Effector memory CD4-positive, alpha-beta T cell (primary cell): ENCODE data around the gene WNT9B.
"Not testable (repeated sequence)": the region's sequence is repeated elsewhere in the genome, so short reads cannot be mapped to it uniquely, and the experiment has no call there.

ENCODE experiments used
- DNase-seq, 3 donors: peaks; one replicate each; pipeline ENCODE4 v3.0.0-alpha.2; 2020
- H3K27ac ChIP-seq: 2 replicates; pipeline ENCODE4 v1.7.0; 2013; ENCODE audit warnings: mild to moderate bottlenecking, low read length, moderate library complexity; ENCODE audit not compliant: insufficient read depth, poor library complexity, severe bottlenecking
- H3K27me3 ChIP-seq: replicated peaks from 2 replicates; pipeline ENCODE4 v1.7.0; 2013; ENCODE audit warnings: mild to moderate bottlenecking, low read length; ENCODE audit not compliant: insufficient read depth, control insufficient read depth, poor library complexity, severe bottlenecking
- H3K36me3 ChIP-seq: 2 replicates; pipeline ENCODE4 v1.7.0; 2013; ENCODE audit warnings: mild to moderate bottlenecking, low read length, moderate library complexity; ENCODE audit not compliant: control insufficient read depth, insufficient read depth
- H3K4me1 ChIP-seq: 2 replicates; pipeline ENCODE4 v1.7.0; 2013; ENCODE audit warnings: low read length, mild to moderate bottlenecking; ENCODE audit not compliant: control insufficient read depth, insufficient read depth, poor library complexity, severe bottlenecking
- H3K4me3 ChIP-seq: 2 replicates; pipeline ENCODE4 v1.7.0; 2013; ENCODE audit warnings: low read length, low read depth, mild to moderate bottlenecking; ENCODE audit not compliant: insufficient read depth, poor library complexity, severe bottlenecking
- H3K9me3 ChIP-seq: 2 replicates; pipeline ENCODE4 v1.7.0; 2013; ENCODE audit warnings: mild to moderate bottlenecking, low read length, moderate library complexity; ENCODE audit not compliant: control insufficient read depth

Gene WNT9B

GRCh38 chr17:46834846-46835245 is 16.5 kb upstream of the WNT9B start:
- no peaks in the 10 kb centered on the region for H3K4me1 ChIP-seq
- no peaks in the 10 kb centered on the region for H3K36me3 ChIP-seq
- no peaks in the 10 kb centered on the region for H3K9me3 ChIP-seq
- H3K27me3 ChIP-seq = peaks cover 3% of the 10 kb centered on the region
- DNase-seq = no peak
- no peak overlapping the region for H3K27ac ChIP-seq
- no peak overlapping the region for H3K4me3 ChIP-seq

- no peak for DNase-seq
- no peaks in the 10 kb centered on the region for H3K36me3 ChIP-seq
- H3K4me1 ChIP-seq = no peaks in the 10 kb centered on the region
- H3K27me3 ChIP-seq = peaks cover 11% of the 10 kb centered on the region
- no peak overlapping the region for H3K27ac ChIP-seq
- H3K9me3 ChIP-seq = no peaks in the 10 kb centered on the region
- H3K4me3 ChIP-seq = no peak overlapping the region
Measured at GRCh38 chr17:46836500-46836899, 14.9 kb upstream of the WNT9B start.

GRCh38 chr17:46837521-46837920 is 13.9 kb upstream of the WNT9B start:
- Histone ChIP-seq H3K36me3 (no peaks in the 10 kb centered on the region), H3K27me3 (peaks cover 12% of the 10 kb centered on the region), H3K27ac (no peak overlapping the region), H3K4me3 (no peak overlapping the region), H3K9me3 (no peaks in the 10 kb centered on the region), H3K4me1 (no peaks in the 10 kb centered on the region)
- no peak for DNase-seq

- Histone ChIP-seq H3K27ac (no peak overlapping the region), H3K4me3 (no peak overlapping the region), H3K27me3 (peaks cover 12% of the 10 kb centered on the region), H3K9me3 (no peaks in the 10 kb centered on the region), H3K36me3 (no peaks in the 10 kb centered on the region), H3K4me1 (no peaks in the 10 kb centered on the region)
- no peak for DNase-seq
Measured at GRCh38 chr17:46839211-46839610, 12.2 kb upstream of the WNT9B start.

- H3K36me3 ChIP-seq, H3K27ac ChIP-seq, DNase-seq, H3K4me1 ChIP-seq, H3K4me3 ChIP-seq, H3K9me3 ChIP-seq: not testable (repeated sequence)
- H3K27me3 ChIP-seq = peaks cover 12% of the 10 kb centered on the region
Measured at GRCh38 chr17:46840596-46840995, 10.8 kb upstream of the WNT9B start.

- Histone ChIP-seq H3K4me3 (no peak overlapping the region), H3K9me3 (no peaks in the 10 kb centered on the region), H3K27me3 (peaks cover 8% of the 10 kb centered on the region), H3K4me1 (no peaks in the 10 kb centered on the region), H3K27ac (no peak overlapping the region), H3K36me3 (no peaks in the 10 kb centered on the region)
- no peak for DNase-seq
Measured at GRCh38 chr17:46841561-46842379, 9.6 kb upstream of the WNT9B start.

GRCh38 chr17:46842835-46843234 is 8.5 kb upstream of the WNT9B start:
- no peaks in the 10 kb centered on the region for H3K9me3 ChIP-seq
- no peak overlapping the region for H3K4me3 ChIP-seq
- H3K4me1 ChIP-seq = no peaks in the 10 kb centered on the region
- no peak overlapping the region for H3K27ac ChIP-seq
- peaks cover 11% of the 10 kb centered on the region for H3K27me3 ChIP-seq
- H3K36me3 ChIP-seq = no peaks in the 10 kb centered on the region
- DNase-seq = no peak

- H3K9me3 ChIP-seq = no peaks in the 10 kb centered on the region
- H3K36me3 ChIP-seq = no peaks in the 10 kb centered on the region
- H3K27ac ChIP-seq = no peak overlapping the region
- H3K27me3 ChIP-seq = peaks cover 28% of the 10 kb centered on the region
- DNase-seq = no peak
- H3K4me3 ChIP-seq = no peak overlapping the region
- peaks cover 6% of the 10 kb centered on the region for H3K4me1 ChIP-seq
Measured at GRCh38 chr17:46847204-46848191, 3.9 kb upstream of the WNT9B start.

- Histone ChIP-seq H3K27ac (no peak overlapping the region), H3K9me3 (no peaks in the 10 kb centered on the region), H3K4me1 (peaks cover 6% of the 10 kb centered on the region), H3K27me3 (peaks cover 33% of the 10 kb centered on the region), H3K36me3 (no peaks in the 10 kb centered on the region), H3K4me3 (no peak overlapping the region)
- no peak for DNase-seq
Measured at GRCh38 chr17:46848534-46848933, 2.8 kb upstream of the WNT9B start.

GRCh38 chr17:46850688-46851028 is 725 bp upstream of the WNT9B start:
- H3K27me3 ChIP-seq = peaks cover 36% of the 10 kb centered on the region
- H3K27ac ChIP-seq = no peak overlapping the region
- no peak overlapping the region for H3K4me3 ChIP-seq
- no peak for DNase-seq
- no peaks in the 10 kb centered on the region for H3K36me3 ChIP-seq
- H3K9me3 ChIP-seq = no peaks in the 10 kb centered on the region
- peaks cover 6% of the 10 kb centered on the region for H3K4me1 ChIP-seq
